ENCODE data around the gene HOXB1. TPM values are rescaled to one million over a fixed set of nuclear protein-coding genes. Genes with fewer than 3 reads are reported as not detected.

HOXB1 gene
- total and polyA plus RNA-seq, 2 experiments from 2014 or later = not detected

GRCh38 chr17:48564188-48565021 is 33.6 kb upstream of the HOXB1 start (continued):
- TF ChIP-seq ETS1 (IDR thresholded peaks at IDR 0.05) (no peak), POLR2AphosphoS5 (IDR thresholded peaks at IDR 0.05; ENCODE audit: low read depth) (no peak), NANOG (IDR thresholded peaks at IDR 0.05; ENCODE audit: borderline replicate concordance) (no peak), EZH2phosphoT487 (IDR thresholded peaks at IDR 0.05; ENCODE audit: unreplicated experiment) (peak; percentile 57), ZNF114 (CRISPR knock-in tag; IDR thresholded peaks at IDR 0.05) (no peak), CREB1 (CRISPR knock-in tag; IDR thresholded peaks at IDR 0.05; ENCODE audit: low read depth) (no peak), STAT1 (IDR thresholded peaks at IDR 0.05; ENCODE audit: unreplicated experiment) (no peak)

- TF ChIP-seq EZH2 (IDR thresholded peaks at IDR 0.05; ENCODE audit: low read depth, unreplicated experiment) (peak; percentile 75), CREB1 (CRISPR knock-in tag; IDR thresholded peaks at IDR 0.05; ENCODE audit: low read depth) (no peak), JUNB (IDR thresholded peaks at IDR 0.05; ENCODE audit: unreplicated experiment) (no peak), ZNF114 (CRISPR knock-in tag; IDR thresholded peaks at IDR 0.05) (no peak), CTCF (conservative IDR thresholded peaks at IDR 0.05; ENCODE audit: low read depth in 2 of 2) (no peak), EZH2phosphoT487 (IDR thresholded peaks at IDR 0.05; ENCODE audit: unreplicated experiment) (no peak)
- Histone ChIP-seq H3K36me3 (ENCODE audit: insufficient read depth) (no peaks in the 10 kb centered on the region), H3K79me2 (replicated peaks; ENCODE audit: insufficient read depth) (no peaks in the 10 kb centered on the region), H3K4me3 (no peak overlapping the region), H3K27me3 (ENCODE audit: insufficient read depth) (peaks cover 100% of the 10 kb centered on the region), H3K9me2 (ENCODE audit: insufficient read depth) (no peaks in the 10 kb centered on the region), H4K20me1 (replicated peaks; ENCODE audit: insufficient read depth) (peaks cover 62% of the 10 kb centered on the region), H3F3A (replicated peaks; ENCODE audit: low read depth) (peaks cover 58% of the 10 kb centered on the region), H2AFZ (no peak overlapping the region), H3K27ac (ENCODE audit: low read depth) (no peak overlapping the region), H3K4me1 (ENCODE audit: insufficient read depth) (peaks cover 68% of the 10 kb centered on the region), H3K4me2 (no peak overlapping the region; the same call in 1 of the 2 replicates)
- peaks cover 52% of the 10 kb centered on the region for H3K27me3 Mint-ChIP-seq (ENCODE audit: insufficient read depth, low read depth, poor library complexity)
- peak overlapping the region; percentile 60 for H3K4me3 Mint-ChIP-seq
- no peaks in the 10 kb centered on the region for H3K36me3 Mint-ChIP-seq (ENCODE audit: low read depth)
- DNase-seq (ENCODE audit: low spot score) (no peak), ATAC-seq (no peak)
- peaks cover 22% of the 10 kb centered on the region for H3K4me1 Mint-ChIP-seq
- no peaks in the 10 kb centered on the region; the same call in 2 of the 3 replicates for H3K9me3 Mint-ChIP-seq
- H3K27ac Mint-ChIP-seq = no peak overlapping the region
These were observed 33.0 kb upstream of the HOXB1 start for GRCh38 chr17:48563867-48564187.

Measured in GM23338 (cell line).